Measurements from ENCODE around the gene SEC24D.

Gene SEC24D

GRCh38 chr4:118772767-118773428, 63.0 kb downstream of the SEC24D start:
- no peak for DNase-seq (ENCODE audit: extremely low read depth, insufficient read length)
- TF ChIP-seq, protein P1, sequence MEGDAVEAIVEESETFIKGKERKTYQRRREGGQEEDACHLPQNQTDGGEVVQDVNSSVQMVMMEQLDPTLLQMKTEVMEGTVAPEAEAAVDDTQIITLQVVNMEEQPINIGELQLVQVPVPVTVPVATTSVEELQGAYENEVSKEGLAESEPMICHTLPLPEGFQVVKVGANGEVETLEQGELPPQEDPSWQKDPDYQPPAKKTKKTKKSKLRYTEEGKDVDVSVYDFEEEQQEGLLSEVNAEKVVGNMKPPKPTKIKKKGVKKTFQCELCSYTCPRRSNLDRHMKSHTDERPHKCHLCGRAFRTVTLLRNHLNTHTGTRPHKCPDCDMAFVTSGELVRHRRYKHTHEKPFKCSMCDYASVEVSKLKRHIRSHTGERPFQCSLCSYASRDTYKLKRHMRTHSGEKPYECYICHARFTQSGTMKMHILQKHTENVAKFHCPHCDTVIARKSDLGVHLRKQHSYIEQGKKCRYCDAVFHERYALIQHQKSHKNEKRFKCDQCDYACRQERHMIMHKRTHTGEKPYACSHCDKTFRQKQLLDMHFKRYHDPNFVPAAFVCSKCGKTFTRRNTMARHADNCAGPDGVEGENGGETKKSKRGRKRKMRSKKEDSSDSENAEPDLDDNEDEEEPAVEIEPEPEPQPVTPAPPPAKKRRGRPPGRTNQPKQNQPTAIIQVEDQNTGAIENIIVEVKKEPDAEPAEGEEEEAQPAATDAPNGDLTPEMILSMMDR (IDR thresholded peaks at IDR 0.05; ENCODE audit: insufficient read depth, low read length, poor library complexity, severe bottlenecking): no peak
- no peaks in the 10 kb centered on the region for H3K27me3 ChIP-seq (replicated peaks; ENCODE audit: control insufficient read depth, insufficient read depth, low read length)
- no peaks in the 10 kb centered on the region for H3K36me3 ChIP-seq (ENCODE audit: control insufficient read depth, insufficient read depth, low read length)
- no peak overlapping the region for H3K4me3 ChIP-seq (replicated peaks; ENCODE audit: low read depth, low read length)

- Histone ChIP-seq H3K36me3 (ENCODE audit: control insufficient read depth, insufficient read depth, low read length) (peaks cover under 1% of the 10 kb centered on the region; the same call in 1 of the 2 replicates), H3K4me3 (replicated peaks; ENCODE audit: low read depth, low read length) (no peak overlapping the region), H3K27me3 (replicated peaks; ENCODE audit: control insufficient read depth, insufficient read depth, low read length) (no peaks in the 10 kb centered on the region)
- DNase-seq (ENCODE audit: extremely low read depth, insufficient read length): peak; percentile 3
- TF ChIP-seq, protein P1 (IDR thresholded peaks at IDR 0.05; ENCODE audit: insufficient read depth, low read length, poor library complexity, severe bottlenecking): peak; percentile 40
Measured at GRCh38 chr4:118772081-118772766, 63.7 kb downstream of the SEC24D start.

GRCh38 chr4:118770741-118771187, 65.2 kb downstream of the SEC24D start:
- TF ChIP-seq, protein P1 (IDR thresholded peaks at IDR 0.05; ENCODE audit: insufficient read depth, low read length, poor library complexity, severe bottlenecking): no peak
- peaks cover 6% of the 10 kb centered on the region; the same call in 1 of the 2 replicates for H3K36me3 ChIP-seq (ENCODE audit: control insufficient read depth, insufficient read depth, low read length)
- DNase-seq (ENCODE audit: extremely low read depth, insufficient read length): no peak

DNA sequence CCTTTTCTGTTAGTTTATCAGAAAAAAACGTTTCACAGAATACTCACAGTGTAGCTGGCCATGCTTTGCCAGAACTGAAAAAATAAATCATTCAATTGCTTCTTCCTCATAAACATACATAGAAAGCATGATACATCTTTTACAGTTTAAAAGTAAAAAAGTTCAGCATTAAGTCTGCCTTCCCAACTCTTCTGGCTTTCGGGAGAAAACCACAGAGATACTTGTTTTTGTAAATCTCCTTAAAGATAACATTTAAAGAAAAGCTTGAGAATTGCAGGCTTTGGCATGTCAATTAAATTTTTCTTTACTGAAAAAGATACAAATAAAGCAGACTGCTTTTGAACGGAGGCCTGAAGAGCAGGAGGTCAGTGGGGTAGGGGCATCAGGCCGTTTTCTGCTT, 66.8 kb downstream of the SEC24D start:
- no peak overlapping the region for H3K4me3 ChIP-seq (replicated peaks; ENCODE audit: low read depth, low read length)
- no peak for DNase-seq (ENCODE audit: extremely low read depth, insufficient read length)
- H3K27me3 ChIP-seq (replicated peaks; ENCODE audit: control insufficient read depth, insufficient read depth, low read length): no peaks in the 10 kb centered on the region
- H3K36me3 ChIP-seq (ENCODE audit: control insufficient read depth, insufficient read depth, low read length): peaks cover 9% of the 10 kb centered on the region
- TF ChIP-seq, protein P1 (IDR thresholded peaks at IDR 0.05; ENCODE audit: insufficient read depth, low read length, poor library complexity, severe bottlenecking): no peak

More at GRCh38 chr4:118770741-118771187, 65.2 kb downstream of the SEC24D start:
- Histone ChIP-seq H3K27me3 (replicated peaks; ENCODE audit: control insufficient read depth, insufficient read depth, low read length) (no peaks in the 10 kb centered on the region), H3K4me3 (replicated peaks; ENCODE audit: low read depth, low read length) (no peak overlapping the region)

DNA sequence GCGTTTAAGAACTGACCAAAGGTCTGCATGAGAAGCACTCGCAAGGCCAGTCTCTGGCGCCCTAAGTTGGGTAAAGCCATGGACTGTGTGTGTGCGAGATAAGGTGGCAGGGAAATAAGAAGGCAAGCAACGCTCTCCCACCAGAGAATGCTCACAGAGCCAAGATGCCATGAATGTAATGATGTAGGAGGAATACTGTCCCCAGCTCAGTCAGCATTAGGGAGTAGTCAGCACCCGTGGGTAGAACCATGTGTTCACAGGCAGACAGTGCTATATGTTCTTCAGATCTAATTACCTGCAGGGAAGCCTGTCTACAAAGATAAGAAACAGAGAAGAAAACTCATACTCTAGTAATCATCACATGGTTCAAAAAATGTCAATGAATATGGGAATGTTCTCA, 68.8 kb downstream of the SEC24D start:
- TF ChIP-seq, protein P1 (IDR thresholded peaks at IDR 0.05; ENCODE audit: insufficient read depth, low read length, poor library complexity, severe bottlenecking): no peak

More for the DNA sequence above, 68.8 kb downstream of the SEC24D start:
- Histone ChIP-seq H3K27me3 (replicated peaks; ENCODE audit: control insufficient read depth, insufficient read depth, low read length) (no peaks in the 10 kb centered on the region), H3K4me3 (replicated peaks; ENCODE audit: low read depth, low read length) (no peak overlapping the region), H3K36me3 (ENCODE audit: control insufficient read depth, insufficient read depth, low read length) (peaks cover 10% of the 10 kb centered on the region)
- DNase-seq (ENCODE audit: extremely low read depth, insufficient read length): no peak

All from GM06990 (cell line).